Measurements from ENCODE around the gene FAM229B.

GRCh38 chr6:112066606-112067005 is 20.8 kb upstream of the FAM229B start:
- no peak for TF ChIP-seq POLR2AphosphoS5 (IDR thresholded peaks at IDR 0.05)
- TF ChIP-seq POLR2A (IDR thresholded peaks at IDR 0.05): no peak
- TF ChIP-seq CTCF (IDR thresholded peaks at IDR 0.05): no peak
- TF ChIP-seq EP300 (IDR thresholded peaks at IDR 0.05): no peak
